ENCODE data around the gene OPTC. TPM values are rescaled to one million over a fixed set of nuclear protein-coding genes. Genes with fewer than 3 reads are reported as not detected.

Gene OPTC
- polyA plus RNA-seq, 1 donor from 2014 or later: not detected

GRCh38 chr1:203468326-203468725 lies 25.6 kb upstream of the OPTC start:
- H3K4me2 ChIP-seq (ENCODE audit: low read length): no peak overlapping the region
- no peaks in the 10 kb centered on the region for H3K27me3 ChIP-seq (ENCODE audit: insufficient read depth, low read depth, low read length)
- no peak overlapping the region for H2AFZ ChIP-seq (ENCODE audit: low read depth, low read length)
- TF ChIP-seq TAF1 (IDR thresholded peaks at IDR 0.05; ENCODE audit: low read depth) (no peak), MXI1 (conservative IDR thresholded peaks at IDR 0.05; ENCODE audit: poor library complexity, severe bottlenecking) (no peak), REST (IDR thresholded peaks at IDR 0.05; ENCODE audit: borderline replicate concordance) (no peak), EZH2 (IDR thresholded peaks at IDR 0.05; ENCODE audit: borderline replicate concordance, insufficient read depth, low read length, poor library complexity, severe bottlenecking) (no peak), SMC3 (conservative IDR thresholded peaks at IDR 0.05; ENCODE audit: poor library complexity) (no peak), CTCF (IDR thresholded peaks at IDR 0.05; ENCODE audit: poor library complexity, severe bottlenecking) (no peak), EP300 (conservative IDR thresholded peaks at IDR 0.05; ENCODE audit: poor library complexity, severe bottlenecking) (no peak), POLR2AphosphoS5 (IDR thresholded peaks at IDR 0.05) (no peak), RAD21 (conservative IDR thresholded peaks at IDR 0.05) (no peak)
- no peak overlapping the region for H3K27ac ChIP-seq (ENCODE audit: low read length)
- no peak overlapping the region for H3K9ac ChIP-seq (ENCODE audit: low read length)
- H3K36me3 ChIP-seq (ENCODE audit: insufficient read depth, low read length): no peaks in the 10 kb centered on the region
- H3K79me2 ChIP-seq (replicated peaks; ENCODE audit: insufficient read depth, low read length): no peaks in the 10 kb centered on the region
- no peaks in the 10 kb centered on the region for H3F3A ChIP-seq (ENCODE audit: insufficient read depth, low read length, poor library complexity, severe bottlenecking)
- H3K9me2 ChIP-seq (ENCODE audit: insufficient read depth, low read length): no peaks in the 10 kb centered on the region
- H4K20me1 ChIP-seq (ENCODE audit: insufficient read depth): no peaks in the 10 kb centered on the region
- H3K9me3 ChIP-seq (ENCODE audit: low read length): no peaks in the 10 kb centered on the region
- H3K4me3 ChIP-seq (ENCODE audit: low read length): no peak overlapping the region

- Histone ChIP-seq H3K9ac (ENCODE audit: low read length) (no peak overlapping the region), H3K4me2 (ENCODE audit: low read length) (no peak overlapping the region), H3K79me2 (replicated peaks; ENCODE audit: insufficient read depth, low read length) (no peaks in the 10 kb centered on the region), H3K9me2 (ENCODE audit: insufficient read depth, low read length) (no peaks in the 10 kb centered on the region), H3K27ac (ENCODE audit: low read length) (no peak overlapping the region), H4K20me1 (ENCODE audit: insufficient read depth) (no peaks in the 10 kb centered on the region), H3K4me3 (ENCODE audit: low read length) (no peak overlapping the region), H2AFZ (ENCODE audit: low read depth, low read length) (no peak overlapping the region), H3F3A (ENCODE audit: insufficient read depth, low read length, poor library complexity, severe bottlenecking) (no peaks in the 10 kb centered on the region), H3K27me3 (ENCODE audit: insufficient read depth, low read depth, low read length) (no peaks in the 10 kb centered on the region), H3K9me3 (ENCODE audit: low read length) (no peaks in the 10 kb centered on the region), H3K36me3 (ENCODE audit: insufficient read depth, low read length) (no peaks in the 10 kb centered on the region)
- no peak for TF ChIP-seq CTCF (IDR thresholded peaks at IDR 0.05; ENCODE audit: poor library complexity, severe bottlenecking)
- TF ChIP-seq MXI1 (conservative IDR thresholded peaks at IDR 0.05; ENCODE audit: poor library complexity, severe bottlenecking): no peak
- TF ChIP-seq SMC3 (conservative IDR thresholded peaks at IDR 0.05; ENCODE audit: poor library complexity): no peak
- no peak for TF ChIP-seq POLR2AphosphoS5 (IDR thresholded peaks at IDR 0.05)
- TF ChIP-seq EP300 (conservative IDR thresholded peaks at IDR 0.05; ENCODE audit: poor library complexity, severe bottlenecking): no peak
- no peak for TF ChIP-seq EZH2 (IDR thresholded peaks at IDR 0.05; ENCODE audit: borderline replicate concordance, insufficient read depth, low read length, poor library complexity, severe bottlenecking)
- no peak for TF ChIP-seq RAD21 (conservative IDR thresholded peaks at IDR 0.05)
- TF ChIP-seq REST (IDR thresholded peaks at IDR 0.05; ENCODE audit: borderline replicate concordance): no peak
- no peak for TF ChIP-seq TAF1 (IDR thresholded peaks at IDR 0.05; ENCODE audit: low read depth)
Measured at GRCh38 chr1:203470240-203470639, 23.7 kb upstream of the OPTC start.
